Mesenchymal stem cell (in vitro differentiated cells and primary cell): Measurements from ENCODE around the gene ADH6.

Experiments
- DNase-seq: peaks from one replicate; pipeline ENCODE4 v3.0.0-alpha.2; 2013
- H2AFZ ChIP-seq: one replicate; pipeline ENCODE4 v1.6.1; 2013; ENCODE audit warnings: low read depth, mild to moderate bottlenecking, control low read depth, inconsistent platforms, low read length, moderate library complexity
- H2AK5ac ChIP-seq: 2 replicates; pipeline ENCODE4 v1.6.1; 2013; ENCODE audit warnings: low read length, moderate library complexity, mild to moderate bottlenecking, inconsistent platforms; ENCODE audit not compliant: severe bottlenecking
- H2BK120ac ChIP-seq: one replicate; pipeline ENCODE4 v1.6.1; 2013; ENCODE audit warnings: low read depth, mild to moderate bottlenecking, inconsistent platforms, low read length, moderate library complexity
- H2BK12ac ChIP-seq, 2 experiments: one replicate each; pipeline ENCODE4 v1.6.1; 2013; ENCODE audit warnings: inconsistent platforms in 2 of 2, low read length in 2 of 2, mild to moderate bottlenecking in 2 of 2, moderate library complexity in 2 of 2, control low read depth in 1 of 2
- H2BK15ac ChIP-seq: one replicate; pipeline ENCODE4 v1.6.1; 2013; ENCODE audit warnings: mild to moderate bottlenecking, low read depth, inconsistent platforms; ENCODE audit not compliant: poor library complexity, severe bottlenecking
- H2BK5ac ChIP-seq: 2 replicates; pipeline ENCODE4 v1.6.1; 2013; ENCODE audit warnings: low read depth, mild to moderate bottlenecking, low read length, control low read depth, inconsistent platforms; ENCODE audit not compliant: poor library complexity, severe bottlenecking
- H3K14ac ChIP-seq, 2 experiments: one replicate each; pipeline ENCODE4 v1.6.1; 2013; ENCODE audit warnings: inconsistent platforms in 2 of 2, low read length in 2 of 2, control low read depth in 1 of 2, mild to moderate bottlenecking in 1 of 2, moderate library complexity in 1 of 2
- H3K18ac ChIP-seq, 2 experiments: one replicate each; pipeline ENCODE4 v1.6.1; 2013; ENCODE audit warnings: inconsistent platforms in 2 of 2, low read length in 2 of 2, control low read depth in 1 of 2, low read depth in 1 of 2, mild to moderate bottlenecking in 1 of 2
- H3K23ac ChIP-seq, 2 experiments: one replicate each; pipeline ENCODE4 v1.6.1; 2013; ENCODE audit warnings: inconsistent platforms in 2 of 2, low read length in 2 of 2, mild to moderate bottlenecking in 2 of 2, moderate library complexity in 2 of 2, control low read depth in 1 of 2
- H3K27ac ChIP-seq: 2 replicates; pipeline ENCODE4 v1.5.1; 2013; ENCODE audit warnings: mild to moderate bottlenecking, moderate library complexity, low read length, control low read depth, inconsistent platforms; ENCODE audit not compliant: poor library complexity, severe bottlenecking
- H3K27me3 ChIP-seq, 2 experiments: 2 replicates each; pipeline versions ENCODE4 v1.6.1 to v1.7.0; 2013; ENCODE audit warnings: low read length in 2 of 2, mild to moderate bottlenecking in 2 of 2, moderate library complexity in 2 of 2, control low read depth in 1 of 2, inconsistent platforms in 1 of 2; ENCODE audit not compliant: control insufficient read depth in 1 of 2, insufficient read depth in 1 of 2
- H3K36me3 ChIP-seq, 2 experiments: 2 replicates each; pipeline versions ENCODE4 v1.6.1 to v1.7.0; 2013; ENCODE audit warnings: low read length in 2 of 2, control low read depth in 1 of 2, inconsistent platforms in 1 of 2, low read depth in 1 of 2, mild to moderate bottlenecking in 1 of 2; ENCODE audit not compliant: insufficient read depth in 2 of 2, control insufficient read depth in 1 of 2
- H3K4ac ChIP-seq, 2 experiments: one replicate each; pipeline ENCODE4 v1.6.1; 2013; ENCODE audit warnings: inconsistent platforms in 2 of 2, low read length in 2 of 2, mild to moderate bottlenecking in 2 of 2, moderate library complexity in 2 of 2, control low read depth in 1 of 2, low read depth in 1 of 2
- H3K4me1 ChIP-seq: 2 replicates; pipeline ENCODE4 v1.6.1; 2013; ENCODE audit warnings: low read depth, low read length, control low read depth; ENCODE audit not compliant: control insufficient read depth, insufficient read depth
- H3K4me2 ChIP-seq: 2 replicates; pipeline ENCODE4 v1.6.1; 2013; ENCODE audit warnings: low read length, mild to moderate bottlenecking, inconsistent platforms; ENCODE audit not compliant: poor library complexity, severe bottlenecking
- H3K4me3 ChIP-seq, 2 experiments: 2 replicates each; pipeline versions ENCODE4 v1.5.1 to v1.7.0; 2013; ENCODE audit warnings: low read length in 2 of 2, mild to moderate bottlenecking in 2 of 2, control low read depth in 1 of 2, low read depth in 1 of 2; ENCODE audit not compliant: insufficient read depth in 1 of 2
- H3K79me1 ChIP-seq: replicated peaks from 2 replicates; pipeline ENCODE4 v1.6.1; 2013; ENCODE audit warnings: mild to moderate bottlenecking, control low read depth, low read length, inconsistent platforms; ENCODE audit not compliant: poor library complexity, severe bottlenecking
- H3K9ac ChIP-seq: 2 replicates; pipeline ENCODE4 v1.7.0; 2013; ENCODE audit warnings: mild to moderate bottlenecking, low read length, moderate library complexity
- H3K9me3 ChIP-seq: 2 replicates; pipeline ENCODE4 v1.7.0; 2013; ENCODE audit warnings: mild to moderate bottlenecking, low read length; ENCODE audit not compliant: control insufficient read depth
- H4K8ac ChIP-seq: one replicate; pipeline ENCODE4 v1.6.1; 2013; ENCODE audit warnings: inconsistent platforms, mild to moderate bottlenecking, low read length, moderate library complexity
- H4K91ac ChIP-seq: one replicate; pipeline ENCODE4 v1.6.1; 2013; ENCODE audit warnings: mild to moderate bottlenecking, low read length, inconsistent platforms
- WGBS: methylation state at CpG from one replicate; pipeline ENCODE4 v1.1.7; 2013; ENCODE audit warnings: mixed read lengths; 5-methylcytosine and 5-hydroxymethylcytosine counted together

Gene ADH6

GRCh38 chr4:99159699-99160098, 59.3 kb downstream of the ADH6 start:
- Histone ChIP-seq H4K8ac (no peak overlapping the region), H3K9me3 (peaks cover under 1% of the 10 kb centered on the region), H3K4me3 (no peak overlapping the region), H3K18ac (no peak overlapping the region), H2BK5ac (no peak overlapping the region), H2AFZ (no peak overlapping the region), H2BK12ac (no peak overlapping the region), H3K4me2 (no peak overlapping the region), H3K4ac (no peak overlapping the region), H2BK120ac (no peak overlapping the region), H3K79me1 (no peaks in the 10 kb centered on the region), H3K27me3 (no peaks in the 10 kb centered on the region), H4K91ac (no peak overlapping the region), H2AK5ac (no peak overlapping the region), H3K23ac (no peak overlapping the region), H3K36me3 (peaks cover 0 to 11% of the 10 kb centered on the region in 2 experiments), H3K27ac (no peak overlapping the region), H3K4me1 (no peaks in the 10 kb centered on the region), H3K14ac (no peak overlapping the region), H3K9ac (no peak overlapping the region), H2BK15ac (no peak overlapping the region)
- no peak for DNase-seq
- whole genome bisulfite sequencing: no CpG with 5 or more reads among the region's 1 CpG

- Histone ChIP-seq H3K4ac (no peak overlapping the region), H2BK120ac (no peak overlapping the region), H3K4me3 (no peak overlapping the region), H2AFZ (no peak overlapping the region), H3K4me1 (no peaks in the 10 kb centered on the region), H3K79me1 (no peaks in the 10 kb centered on the region), H3K18ac (no peak overlapping the region), H3K14ac (no peak overlapping the region), H3K9ac (no peak overlapping the region), H3K9me3 (no peaks in the 10 kb centered on the region), H3K4me2 (no peak overlapping the region), H3K27me3 (no peaks in the 10 kb centered on the region), H2AK5ac (no peak overlapping the region), H2BK15ac (no peak overlapping the region), H4K8ac (no peak overlapping the region), H3K27ac (no peak overlapping the region), H2BK5ac (no peak overlapping the region), H3K36me3 (peaks cover 0 to 18% of the 10 kb centered on the region in 2 experiments), H4K91ac (no peak overlapping the region), H2BK12ac (no peak overlapping the region), H3K23ac (no peak overlapping the region)
- DNase-seq: no peak
- 81% methylated on average over 2 of the region's 3 CpGs for WGBS
Observed at GRCh38 chr4:99157478-99157935, 61.5 kb downstream of the ADH6 start.

DNA sequence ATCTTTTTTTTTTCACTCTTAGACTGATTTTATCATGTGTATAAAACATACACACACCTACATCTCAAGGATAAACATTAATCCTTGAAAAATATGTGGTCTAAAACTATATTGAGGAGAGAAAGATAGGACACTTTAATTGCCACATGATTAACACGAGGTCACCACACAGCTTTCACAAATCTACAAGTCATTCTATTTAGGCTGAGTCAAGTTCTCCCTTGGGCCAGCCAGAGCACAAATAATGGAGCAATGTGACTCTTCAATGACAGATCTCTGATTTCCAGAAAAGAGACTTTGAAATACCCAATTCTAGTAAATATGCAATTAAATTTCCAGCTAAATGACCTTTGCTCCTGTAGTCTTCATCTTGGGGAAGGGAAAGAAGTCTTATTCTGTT, 62.1 kb downstream of the ADH6 start:
- no peaks in the 10 kb centered on the region for H3K9me3 ChIP-seq
- H3K27ac ChIP-seq: no peak overlapping the region
- peaks cover 0 to 19% of the 10 kb centered on the region in 2 experiments for H3K36me3 ChIP-seq
- no peak overlapping the region for H2BK120ac ChIP-seq
- no peak overlapping the region for H3K4me3 ChIP-seq
- H4K91ac ChIP-seq: no peak overlapping the region
- H3K4me1 ChIP-seq: no peaks in the 10 kb centered on the region
- H3K4me2 ChIP-seq: no peak overlapping the region
- H3K4ac ChIP-seq: no peak overlapping the region
- H3K14ac ChIP-seq: no peak overlapping the region
- H2BK12ac ChIP-seq: no peak overlapping the region
- H3K79me1 ChIP-seq: no peaks in the 10 kb centered on the region
- H4K8ac ChIP-seq: no peak overlapping the region
- no peak overlapping the region for H2AK5ac ChIP-seq
- WGBS: 73% methylated on average over 1 of the region's 1 CpG
- no peak overlapping the region for H3K18ac ChIP-seq
- H2BK5ac ChIP-seq: no peak overlapping the region
- H3K9ac ChIP-seq: no peak overlapping the region
- no peak overlapping the region for H3K23ac ChIP-seq
- H2AFZ ChIP-seq: no peak overlapping the region
- no peak for DNase-seq
- no peak overlapping the region for H2BK15ac ChIP-seq
- no peaks in the 10 kb centered on the region for H3K27me3 ChIP-seq

GRCh38 chr4:99154658-99155342, 64.2 kb downstream of the ADH6 start:
- Histone ChIP-seq H3K4ac (no peak overlapping the region), H4K8ac (no peak overlapping the region), H4K91ac (no peak overlapping the region), H3K27ac (no peak overlapping the region), H3K27me3 (no peaks in the 10 kb centered on the region), H3K18ac (no peak overlapping the region), H2AFZ (no peak overlapping the region), H3K4me2 (no peak overlapping the region), H2BK5ac (no peak overlapping the region), H3K9ac (no peak overlapping the region), H3K4me1 (no peaks in the 10 kb centered on the region), H3K23ac (no peak overlapping the region), H2BK12ac (no peak overlapping the region), H2BK120ac (no peak overlapping the region), H2BK15ac (no peak overlapping the region), H2AK5ac (no peak overlapping the region), H3K4me3 (no peak overlapping the region), H3K9me3 (peaks cover 12% of the 10 kb centered on the region), H3K14ac (no peak overlapping the region), H3K79me1 (no peaks in the 10 kb centered on the region), H3K36me3 (peaks cover 0 to 14% of the 10 kb centered on the region in 2 experiments)
- DNase-seq: no peak
- WGBS: 100% methylated on average over 1 of the region's 4 CpGs
